Neutrophil (primary cell): ENCODE data around the gene IP6K3.

Source experiments
- H3K27ac ChIP-seq: fragments of 200-600 bp; sonication (generic); 2 replicates; pipeline ENCODE4 v1.5.1; 2016; ENCODE audit warnings: mild to moderate bottlenecking, moderate library complexity
- H3K27me3 ChIP-seq: fragments of 200-600 bp; sonication (generic); 2 replicates; pipeline ENCODE4 v1.6.0; 2016; ENCODE audit warnings: mild to moderate bottlenecking
- H3K36me3 ChIP-seq: fragments of 200-600 bp; sonication (generic); 2 replicates; pipeline ENCODE4 v1.5.1; 2017
- H3K4me1 ChIP-seq, 2 experiments: fragments of 200-600 bp in 1 of 2; sonication (generic) in 1 of 2; 1 replicate in 1 of 2; 2 replicates in 1 of 2; pipeline versions ENCODE4 v1.5.1 to v1.6.1; 2013 to 2016; ENCODE audit warnings: low read depth in 1 of 2, low read length in 1 of 2, mild to moderate bottlenecking in 1 of 2, moderate library complexity in 1 of 2; ENCODE audit not compliant: control insufficient read depth in 1 of 2, insufficient read depth in 1 of 2
- H3K4me3 ChIP-seq, 2 experiments: fragments of 200-600 bp in 1 of 2; sonication (generic) in 1 of 2; 1 replicate in 1 of 2; 2 replicates in 1 of 2; pipeline ENCODE4 v1.5.1; 2013 to 2016; ENCODE audit warnings: low read depth in 1 of 2, low read length in 1 of 2, mild to moderate bottlenecking in 1 of 2, moderate library complexity in 1 of 2
- H3K9me3 ChIP-seq: fragments of 200-600 bp; sonication (generic); 2 replicates; pipeline ENCODE4 v1.5.1; 2016
- CTCF ChIP-seq: fragments of 200-600 bp; sonication (generic); IDR thresholded peaks from 2 replicates; pipeline ENCODE4 v1.5.1; 2016; ENCODE audit warnings: antibody characterized with exemption

The IP6K3 gene

GRCh38 chr6:33702345-33702977 is 44.2 kb downstream of the IP6K3 start:
- H3K9me3 ChIP-seq = no peaks in the 10 kb centered on the region
- no peak overlapping the region for H3K4me3 ChIP-seq
- no peaks in the 10 kb centered on the region for H3K27me3 ChIP-seq
- H3K27ac ChIP-seq = no peak overlapping the region
- H3K36me3 ChIP-seq = no peaks in the 10 kb centered on the region
- H3K4me1 ChIP-seq = no peaks in the 10 kb centered on the region
- TF ChIP-seq CTCF = no peak

- H3K4me3 ChIP-seq = no peak overlapping the region
- no peaks in the 10 kb centered on the region for H3K27me3 ChIP-seq
- H3K36me3 ChIP-seq = peaks cover 18% of the 10 kb centered on the region
- no peak overlapping the region for H3K27ac ChIP-seq
- H3K4me1 ChIP-seq = no peaks in the 10 kb centered on the region
- no peak for TF ChIP-seq CTCF
- H3K9me3 ChIP-seq = no peaks in the 10 kb centered on the region
Observed at GRCh38 chr6:33700391-33701050, 46.2 kb downstream of the IP6K3 start.

- no peak for TF ChIP-seq CTCF
- no peak overlapping the region for H3K27ac ChIP-seq
- peaks cover 18% of the 10 kb centered on the region for H3K36me3 ChIP-seq
- H3K4me1 ChIP-seq = no peaks in the 10 kb centered on the region
- H3K4me3 ChIP-seq = no peak overlapping the region
- no peaks in the 10 kb centered on the region for H3K27me3 ChIP-seq
- H3K9me3 ChIP-seq = no peaks in the 10 kb centered on the region
Observed at GRCh38 chr6:33699739-33700138, 47.0 kb downstream of the IP6K3 start.

GRCh38 chr6:33699131-33699530 is 47.6 kb downstream of the IP6K3 start:
- peaks cover 18% of the 10 kb centered on the region for H3K36me3 ChIP-seq
- H3K27ac ChIP-seq = no peak overlapping the region
- H3K9me3 ChIP-seq = no peaks in the 10 kb centered on the region
- no peaks in the 10 kb centered on the region for H3K27me3 ChIP-seq
- no peak overlapping the region for H3K4me3 ChIP-seq
- TF ChIP-seq CTCF = no peak
- H3K4me1 ChIP-seq = no peaks in the 10 kb centered on the region

GRCh38 chr6:33698494-33698893 is 48.2 kb downstream of the IP6K3 start:
- no peak overlapping the region for H3K27ac ChIP-seq
- TF ChIP-seq CTCF = no peak
- H3K27me3 ChIP-seq = no peaks in the 10 kb centered on the region
- H3K9me3 ChIP-seq = no peaks in the 10 kb centered on the region
- H3K36me3 ChIP-seq = peaks cover 18% of the 10 kb centered on the region
- H3K4me3 ChIP-seq = no peak overlapping the region
- no peaks in the 10 kb centered on the region for H3K4me1 ChIP-seq
